BLaER1 treated with 17β-estradiol and CSF1 and Interleukin-3, amounts not matched to agents 10 nM and 100 nM (cell line): Measurements from ENCODE around the gene ENAM.
A peak's percentile ranks its signal among the peaks of the same experiment; 100 is the strongest.
"Not testable (repeated sequence)": the region's sequence is repeated elsewhere in the genome, so short reads cannot be mapped to it uniquely, and the experiment has no call there.

ENCODE experiments used
- H3K27ac ChIP-seq, 11 experiments: shearing (Covaris generic); formaldehyde crosslinking; 2 replicates each; pipeline ENCODE4 v1.8.1; 2022
- H3K27me3 ChIP-seq, 11 experiments: shearing (Covaris generic); formaldehyde crosslinking; 2 replicates each; pipeline ENCODE4 v1.8.1; 2022
- H3K36me3 ChIP-seq, 11 experiments: shearing (Covaris generic); formaldehyde crosslinking; 2 replicates each; pipeline ENCODE4 v1.8.1; 2022
- H3K4me1 ChIP-seq, 10 experiments: shearing (Covaris generic); formaldehyde crosslinking; 2 replicates each; pipeline ENCODE4 v1.8.1; 2022
- H3K4me2 ChIP-seq, 11 experiments: shearing (Covaris generic); formaldehyde crosslinking; 2 replicates each; pipeline ENCODE4 v1.8.1; 2022
- H3K4me3 ChIP-seq, 10 experiments: shearing (Covaris generic); formaldehyde crosslinking; 2 replicates each; pipeline ENCODE4 v1.8.1; 2022
- H3K9ac ChIP-seq, 11 experiments: shearing (Covaris generic); formaldehyde crosslinking; 2 replicates each; pipeline ENCODE4 v1.8.1; 2022
- H3K9me3 ChIP-seq, 11 experiments: shearing (Covaris generic); formaldehyde crosslinking; replicated peaks in 1 of 11; 2 replicates each; pipeline ENCODE4 v1.8.1; 2022
- H4K20me1 ChIP-seq, 11 experiments: shearing (Covaris generic); formaldehyde crosslinking; 2 replicates each; pipeline ENCODE4 v1.8.1; 2022
- Cebpa-rat ChIP-seq, 11 experiments: shearing (Covaris generic); IDR thresholded peaks; 2 replicates each; pipeline ENCODE4 v1.8.1; 2022

ENAM gene

DNA sequence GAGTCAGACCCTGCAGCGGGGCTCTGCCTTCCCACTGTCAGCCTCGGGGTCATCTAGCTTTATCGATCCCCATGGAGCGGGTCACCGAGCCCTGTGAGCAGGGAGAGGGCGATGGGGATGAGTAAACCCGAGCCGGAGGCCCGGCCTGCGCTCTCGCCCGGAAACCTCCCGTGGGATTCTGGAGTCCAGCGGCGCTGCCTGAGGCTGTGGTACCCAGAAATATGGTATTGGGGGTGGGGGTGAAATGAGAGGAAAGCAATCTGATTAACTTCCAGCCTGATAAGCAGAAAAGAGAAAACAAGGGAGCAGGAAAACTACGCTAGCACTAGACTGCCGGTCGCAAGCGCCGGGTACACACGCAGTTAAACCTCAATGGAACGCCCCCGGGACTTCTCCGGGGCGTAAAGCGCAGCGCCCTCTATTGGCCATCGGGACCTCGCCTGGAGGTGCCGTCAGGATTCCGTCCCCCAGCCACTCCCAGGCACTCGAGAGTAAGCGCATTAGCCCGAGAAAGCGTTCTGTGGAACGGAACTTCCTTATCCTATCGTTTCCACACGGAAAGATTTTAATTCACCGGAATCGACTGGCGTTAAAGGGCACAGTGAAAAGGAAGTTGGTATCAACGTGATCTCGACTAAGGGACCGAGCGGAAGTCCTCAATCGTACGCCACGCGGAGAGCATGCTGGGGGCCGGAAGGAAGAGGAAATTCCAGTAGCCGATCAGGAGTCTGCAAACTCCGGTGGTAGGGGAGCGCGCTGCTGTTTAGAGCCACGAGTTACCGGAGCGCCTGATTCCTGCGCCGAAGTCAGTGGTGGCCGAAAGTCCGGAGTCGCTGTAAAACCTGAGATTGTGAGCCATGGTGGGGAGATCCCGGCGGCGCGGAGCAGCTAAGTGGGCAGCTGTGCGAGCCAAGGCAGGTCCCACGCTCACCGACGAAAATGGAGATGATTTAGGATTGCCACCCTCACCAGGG is 59.6 kb downstream of the ENAM start, which contains the start of gene UTP3:
UTP3 (plus strand) TSS at position 712 of the 974 bp plus-strand sequence; CDS start at position 858, 146 bp downstream.
- no peaks in the 10 kb centered on the region for H3K27me3 ChIP-seq
- no peak for TF ChIP-seq Cebpa-rat (IDR thresholded peaks at IDR 0.05)
- H4K20me1 ChIP-seq, result peaks cover 12 to 46% (median 40%) of the 10 kb centered on the region in 11 experiments; a peak in 19 of 22 replicates
- peak within 1 kb of the TSS; percentile 86 to 95 (median 91) for H3K27ac ChIP-seq
- H3K9ac ChIP-seq, result peak within 1 kb of the TSS; percentile 85 to 94 (median 92)
- no peaks in the 10 kb centered on the region for H3K9me3 ChIP-seq
- H3K4me3 ChIP-seq, result peak within 1 kb of the TSS; percentile 80 to 94 (median 86)
- peak within 1 kb of the TSS; percentile 84 to 99 (median 95) for H3K4me2 ChIP-seq
- H3K4me1 ChIP-seq, result peaks cover 35 to 50% (median 42%) of the 10 kb centered on the region in 10 experiments
- H3K36me3 ChIP-seq, result peaks cover 3 to 39% (median 22%) of the 10 kb centered on the region in 11 experiments; a peak in 17 of 22 replicates

DNA sequence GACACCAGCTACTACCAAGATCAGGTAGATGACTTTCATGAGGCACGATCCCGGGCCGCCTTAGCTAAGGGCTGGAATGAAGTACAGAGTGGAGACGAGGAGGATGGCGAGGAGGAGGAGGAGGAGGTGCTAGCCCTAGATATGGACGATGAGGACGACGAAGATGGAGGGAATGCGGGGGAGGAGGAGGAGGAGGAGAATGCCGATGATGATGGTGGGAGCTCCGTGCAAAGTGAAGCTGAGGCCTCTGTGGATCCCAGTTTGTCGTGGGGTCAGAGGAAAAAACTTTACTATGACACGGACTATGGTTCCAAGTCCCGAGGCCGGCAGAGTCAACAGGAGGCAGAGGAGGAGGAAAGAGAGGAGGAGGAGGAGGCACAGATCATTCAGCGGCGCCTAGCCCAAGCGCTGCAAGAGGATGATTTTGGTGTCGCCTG is 60.3 kb downstream of the ENAM start:
- Histone ChIP-seq H3K27me3 (no peaks in the 10 kb centered on the region), H3K36me3 (peaks cover 3 to 46% (median 28%) of the 10 kb centered on the region in 11 experiments; a peak in 17 of 22 replicates), H3K9me3 (no peaks in the 10 kb centered on the region), H3K27ac (peak overlapping the region; percentile 70 to 95 (median 91); a peak in 21 of 22 replicates), H4K20me1 (peaks cover 12 to 53% (median 44%) of the 10 kb centered on the region in 11 experiments; a peak in 19 of 22 replicates), H3K9ac (peak overlapping the region; percentile 85 to 94 (median 92)), H3K4me1 (peaks cover 35 to 56% (median 42%) of the 10 kb centered on the region in 10 experiments), H3K4me3 (peak overlapping the region; percentile 80 to 94 (median 86)), H3K4me2 (peak overlapping the region; percentile 82 to 99 (median 95))
- no peak for TF ChIP-seq Cebpa-rat (IDR thresholded peaks at IDR 0.05)

DNA sequence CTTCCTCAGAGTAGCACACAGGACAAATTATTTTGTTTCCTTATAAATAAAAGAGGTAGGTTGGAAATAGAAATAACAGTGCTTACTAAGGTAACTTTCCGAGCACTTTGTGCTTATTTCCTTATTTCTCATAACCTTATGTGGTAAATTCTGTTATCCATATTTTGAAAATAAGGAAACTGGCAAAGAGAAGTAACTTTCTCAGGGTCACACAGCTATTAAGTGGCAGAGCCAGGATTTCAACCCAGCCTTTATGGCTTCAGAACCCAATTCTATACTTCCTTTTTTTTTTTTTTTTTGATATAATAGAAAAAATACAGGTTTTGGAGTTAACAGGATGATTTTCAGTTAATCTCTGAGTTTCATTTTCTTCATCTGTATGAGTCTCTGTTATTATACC is 63.1 kb downstream of the ENAM start:
- peaks cover 35 to 58% (median 42%) of the 10 kb centered on the region in 10 experiments for H3K4me1 ChIP-seq
- peak overlapping the region in 8 of 11 experiments; percentile 23 to 92 (median 43); a peak in 7 of 22 replicates for H3K9ac ChIP-seq
- H3K4me2 ChIP-seq, result peak overlapping the region; percentile 82 to 99 (median 95)
- H4K20me1 ChIP-seq, result peaks cover 12 to 74% (median 44%) of the 10 kb centered on the region in 11 experiments; a peak in 19 of 22 replicates
- peaks cover 3 to 55% (median 33%) of the 10 kb centered on the region in 11 experiments; a peak in 17 of 22 replicates for H3K36me3 ChIP-seq
- peak overlapping the region in 4 of 10 experiments; percentile 80 to 93 (median 86); a peak in 8 of 20 replicates for H3K4me3 ChIP-seq
- TF ChIP-seq Cebpa-rat (IDR thresholded peaks at IDR 0.05), result no peak
- no peaks in the 10 kb centered on the region for H3K27me3 ChIP-seq
- no peaks in the 10 kb centered on the region for H3K9me3 ChIP-seq
- H3K27ac ChIP-seq, result peak overlapping the region in 6 of 11 experiments; percentile 9 to 51 (median 37); a peak in 9 of 22 replicates

DNA sequence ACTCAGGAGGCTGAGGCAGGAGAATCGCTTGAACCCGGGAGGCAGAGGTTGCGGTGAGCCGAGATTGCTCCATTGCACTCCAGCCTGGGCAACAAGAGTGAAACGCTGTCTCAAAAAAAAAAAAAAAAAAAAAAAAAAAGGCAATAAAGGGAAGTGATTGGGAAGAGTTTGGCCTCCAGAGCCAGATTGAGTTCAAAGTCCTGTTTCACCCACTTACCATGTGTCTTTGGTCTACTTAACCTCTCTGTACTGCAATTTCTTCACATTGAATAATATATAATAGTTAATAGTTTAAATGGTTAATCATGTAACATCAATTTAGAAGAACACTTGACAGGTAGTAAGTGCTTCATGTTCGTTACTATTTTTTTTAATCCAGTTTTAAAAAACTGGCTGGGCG is 66.1 kb downstream of the ENAM start:
- H3K27ac ChIP-seq, H3K4me3 ChIP-seq, H3K9me3 ChIP-seq, H3K9ac ChIP-seq, H3K27me3 ChIP-seq, H3K4me2 ChIP-seq: not testable (repeated sequence)
- H4K20me1 ChIP-seq, result peaks cover 12 to 64% (median 34%) of the 10 kb centered on the region in 11 experiments; a peak in 19 of 22 replicates
- H3K4me1 ChIP-seq, result peaks cover 21 to 42% (median 29%) of the 10 kb centered on the region in 10 experiments
- peaks cover 3 to 51% (median 33%) of the 10 kb centered on the region in 11 experiments; a peak in 17 of 22 replicates for H3K36me3 ChIP-seq
